Inflammatory macrophage treated with lipopolysaccharide for 4 hours (primary cell): ENCODE measurements around the gene KIAA0753.

Experiments
- DNase-seq: peaks from one replicate; pipeline ENCODE4 v3.0.0-alpha.2; 2020

The KIAA0753 gene

GRCh38 chr17:6639586-6640535 lies 650 bp downstream of the KIAA0753 start:
- peak; percentile 55 for DNase-seq

GRCh38 chr17:6639014-6639585 lies 1.4 kb downstream of the KIAA0753 start:
- no peak for DNase-seq

GRCh38 chr17:6638046-6638908 lies 2.2 kb downstream of the KIAA0753 start:
- DNase-seq: no peak

GRCh38 chr17:6637458-6637840 lies 3.1 kb downstream of the KIAA0753 start:
- no peak for DNase-seq

- no peak for DNase-seq
Observed at GRCh38 chr17:6636616-6637457, 3.7 kb downstream of the KIAA0753 start.

- no peak for DNase-seq
Observed at GRCh38 chr17:6636105-6636504, 4.4 kb downstream of the KIAA0753 start.

GRCh38 chr17:6633263-6633662 lies 7.2 kb downstream of the KIAA0753 start:
- no peak for DNase-seq

GRCh38 chr17:6632530-6632929 lies 8.0 kb downstream of the KIAA0753 start:
- no peak for DNase-seq

- no peak for DNase-seq
Observed at GRCh38 chr17:6630390-6630789, 10.1 kb downstream of the KIAA0753 start.

GRCh38 chr17:6627019-6627418 lies 13.5 kb downstream of the KIAA0753 start:
- DNase-seq: no peak

- DNase-seq: no peak
Observed at GRCh38 chr17:6626616-6627015, 13.9 kb downstream of the KIAA0753 start.

- no peak for DNase-seq
Observed at GRCh38 chr17:6623941-6624340, 16.6 kb downstream of the KIAA0753 start.

- no peak for DNase-seq
Observed at GRCh38 chr17:6611231-6611630, 29.3 kb downstream of the KIAA0753 start.

GRCh38 chr17:6610011-6610410 lies 30.5 kb downstream of the KIAA0753 start:
- DNase-seq: no peak

GRCh38 chr17:6608321-6608720 lies 32.2 kb downstream of the KIAA0753 start:
- DNase-seq: no peak

GRCh38 chr17:6605142-6605541 lies 35.4 kb downstream of the KIAA0753 start:
- no peak for DNase-seq

- no peak for DNase-seq
Observed at GRCh38 chr17:6603744-6604325, 36.7 kb downstream of the KIAA0753 start.

- DNase-seq: peak; percentile 81
Observed at GRCh38 chr17:6602141-6602540, 38.4 kb downstream of the KIAA0753 start.

GRCh38 chr17:6599364-6599763 lies 41.1 kb downstream of the KIAA0753 start:
- DNase-seq: peak; percentile 88

- DNase-seq: no peak
Observed at GRCh38 chr17:6597727-6598126, 42.8 kb downstream of the KIAA0753 start.

- DNase-seq: no peak
Observed at GRCh38 chr17:6596941-6597340, 43.6 kb downstream of the KIAA0753 start.

- no peak for DNase-seq
Observed at GRCh38 chr17:6596511-6596910, 44.0 kb downstream of the KIAA0753 start.
